Measurements from ENCODE around the gene ARHGEF16.

Gene ARHGEF16

GRCh38 chr1:3482378-3482849 lies 27.9 kb downstream of the ARHGEF16 start:
- DNase-seq (ENCODE audit: low read depth), result no peak

GRCh38 chr1:3483380-3483779 lies 28.9 kb downstream of the ARHGEF16 start:
- DNase-seq (ENCODE audit: low read depth), result no peak

- no peak for DNase-seq (ENCODE audit: low read depth)
Measured at GRCh38 chr1:3483801-3484444, 29.5 kb downstream of the ARHGEF16 start.

GRCh38 chr1:3485016-3485415 lies 30.6 kb downstream of the ARHGEF16 start:
- DNase-seq (ENCODE audit: low read depth), result no peak

- no peak for DNase-seq (ENCODE audit: low read depth)
Measured at GRCh38 chr1:3488432-3488831, 34.0 kb downstream of the ARHGEF16 start.

- no peak for DNase-seq (ENCODE audit: low read depth)
Measured at GRCh38 chr1:3490046-3490745, 35.7 kb downstream of the ARHGEF16 start.

- DNase-seq (ENCODE audit: low read depth), result no peak
Measured at GRCh38 chr1:3491291-3492246, 37.1 kb downstream of the ARHGEF16 start.

- no peak for DNase-seq (ENCODE audit: low read depth)
Measured at GRCh38 chr1:3492545-3493246, 38.2 kb downstream of the ARHGEF16 start.

GRCh38 chr1:3494321-3495308 lies 40.1 kb downstream of the ARHGEF16 start:
- DNase-seq (ENCODE audit: low read depth), result no peak

GRCh38 chr1:3495776-3496745 lies 41.6 kb downstream of the ARHGEF16 start:
- DNase-seq (ENCODE audit: low read depth), result no peak

GRCh38 chr1:3496916-3497315 lies 42.5 kb downstream of the ARHGEF16 start:
- DNase-seq (ENCODE audit: low read depth), result no peak

- DNase-seq (ENCODE audit: low read depth), result no peak
Measured at GRCh38 chr1:3497521-3497920, 43.1 kb downstream of the ARHGEF16 start.

GRCh38 chr1:3498246-3498930 lies 43.9 kb downstream of the ARHGEF16 start:
- no peak for DNase-seq (ENCODE audit: low read depth)

- no peak for DNase-seq (ENCODE audit: low read depth)
Measured at GRCh38 chr1:3498986-3499385, 44.5 kb downstream of the ARHGEF16 start.

GRCh38 chr1:3499611-3500010 lies 45.1 kb downstream of the ARHGEF16 start:
- DNase-seq (ENCODE audit: low read depth), result no peak

GRCh38 chr1:3500265-3500835 lies 45.9 kb downstream of the ARHGEF16 start:
- no peak for DNase-seq (ENCODE audit: low read depth)

GRCh38 chr1:3501437-3501836 lies 47.0 kb downstream of the ARHGEF16 start:
- DNase-seq (ENCODE audit: low read depth), result no peak

GRCh38 chr1:3501856-3502640 lies 47.6 kb downstream of the ARHGEF16 start:
- no peak for DNase-seq (ENCODE audit: low read depth)
